ES-I3 (cell line): Measurements from ENCODE around the gene SEMA3B.
"Not testable (repeated sequence)": the region's sequence is repeated elsewhere in the genome, so short reads cannot be mapped to it uniquely, and the experiment has no call there.

Experiments used
- H3K36me3 ChIP-seq: 2 replicates; pipeline ENCODE4 v1.6.1; 2013; ENCODE audit warnings: mild to moderate bottlenecking, low read length, control low read depth, moderate library complexity; ENCODE audit not compliant: insufficient read depth
- H3K4me1 ChIP-seq: 2 replicates; pipeline ENCODE4 v1.6.1; 2013; ENCODE audit warnings: mild to moderate bottlenecking, control low read depth, low read length; ENCODE audit not compliant: insufficient read depth
- H3K9ac ChIP-seq: 2 replicates; pipeline ENCODE4 v1.6.1; 2013; ENCODE audit warnings: low read depth, mild to moderate bottlenecking, low read length, moderate library complexity
- H3K9me3 ChIP-seq: 2 replicates; pipeline ENCODE4 v1.6.1; 2013; ENCODE audit warnings: mild to moderate bottlenecking, low read length, moderate library complexity; ENCODE audit not compliant: control insufficient read depth, insufficient read depth

Gene SEMA3B

DNA sequence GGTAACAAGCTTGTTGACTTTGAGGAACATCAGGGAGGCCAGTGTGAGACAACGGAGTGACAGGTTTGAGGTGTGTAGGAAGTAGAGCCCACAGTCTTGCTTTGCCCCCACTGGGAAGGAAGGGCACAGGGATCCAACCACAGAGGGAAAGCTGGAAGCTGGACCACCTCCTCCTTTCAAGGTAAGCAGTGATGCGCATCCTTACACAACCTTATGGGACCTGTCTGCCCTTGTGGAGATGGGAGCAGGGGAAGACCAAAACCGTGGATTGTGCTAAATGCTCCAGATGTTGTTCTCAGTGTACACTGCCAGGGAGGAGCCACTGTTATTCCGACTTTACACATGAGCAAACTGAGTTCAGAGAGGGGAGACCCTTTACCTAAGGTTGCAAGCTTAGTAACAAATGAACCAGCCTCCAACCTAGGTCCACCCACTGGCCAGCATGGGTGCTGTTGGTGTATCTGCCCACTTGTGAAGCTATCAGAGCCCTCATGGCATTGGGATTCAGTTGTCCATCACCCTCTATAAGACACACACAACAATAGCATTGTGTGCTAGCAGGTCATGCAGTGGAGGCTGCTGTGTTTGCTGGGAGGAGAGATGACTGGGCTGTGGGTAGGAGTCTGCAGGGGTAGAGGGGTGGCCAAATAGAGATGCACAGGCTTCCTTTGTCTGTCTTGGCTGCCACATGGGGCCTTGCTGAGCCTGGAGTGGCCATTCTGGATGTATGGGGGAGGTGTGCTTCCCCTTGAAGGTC, 9.4 kb downstream of the SEMA3B start:
- H3K9ac ChIP-seq = no peak overlapping the region
- no peaks in the 10 kb centered on the region for H3K9me3 ChIP-seq
- peaks cover 3% of the 10 kb centered on the region; the same call in 1 of the 2 replicates for H3K4me1 ChIP-seq
- H3K36me3 ChIP-seq = no peaks in the 10 kb centered on the region

GRCh38 chr3:50278880-50279224, 9.9 kb downstream of the SEMA3B start, which contains the start of gene LSMEM2:
LSMEM2 (plus strand) TSS chr3:50279087; CDS start chr3:50279114, 27 bp downstream.
- H3K36me3 ChIP-seq = no peaks in the 10 kb centered on the region
- peaks cover 3% of the 10 kb centered on the region; the same call in 1 of the 2 replicates for H3K4me1 ChIP-seq
- H3K9ac ChIP-seq = no peak within 1 kb of the TSS
- no peaks in the 10 kb centered on the region for H3K9me3 ChIP-seq

- Histone ChIP-seq H3K9me3 (no peaks in the 10 kb centered on the region), H3K9ac (no peak overlapping the region), H3K4me1 (peaks cover 2% of the 10 kb centered on the region; the same call in 1 of the 2 replicates), H3K36me3 (no peaks in the 10 kb centered on the region)
These were observed 10.5 kb downstream of the SEMA3B start for GRCh38 chr3:50279255-50280016.

DNA sequence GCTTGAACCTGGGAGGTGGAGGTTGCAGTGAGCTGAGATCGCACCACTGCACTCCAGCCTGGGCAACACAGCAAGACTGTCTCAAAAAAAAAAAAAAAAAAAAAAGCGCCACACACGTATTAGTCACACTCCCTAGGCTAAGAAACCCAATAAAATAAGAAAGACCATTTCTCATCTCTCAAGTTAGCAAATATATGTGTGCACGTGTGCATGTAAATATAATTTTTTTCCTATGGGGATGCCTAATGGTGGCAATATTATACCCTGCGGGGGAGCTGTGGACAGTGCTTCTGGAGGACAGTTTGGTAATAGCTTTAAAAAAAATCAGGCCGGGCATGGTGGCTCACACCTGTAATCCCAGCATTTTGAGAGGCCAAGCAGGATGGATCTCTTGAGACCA, 15.2 kb downstream of the SEMA3B start:
- H3K4me1 ChIP-seq, H3K9ac ChIP-seq, H3K36me3 ChIP-seq, H3K9me3 ChIP-seq: not testable (repeated sequence)

GRCh38 chr3:50286322-50287227, 17.6 kb downstream of the SEMA3B start:
- Histone ChIP-seq H3K4me1 (peaks cover 4% of the 10 kb centered on the region; the same call in 1 of the 2 replicates), H3K9ac (no peak overlapping the region), H3K9me3 (no peaks in the 10 kb centered on the region), H3K36me3 (peaks cover 12% of the 10 kb centered on the region; the same call in 1 of the 2 replicates)

GRCh38 chr3:50287262-50287661, 18.3 kb downstream of the SEMA3B start:
- H3K4me1 ChIP-seq = peaks cover 4% of the 10 kb centered on the region; the same call in 1 of the 2 replicates
- no peaks in the 10 kb centered on the region for H3K9me3 ChIP-seq
- no peak overlapping the region for H3K9ac ChIP-seq

GRCh38 chr3:50288387-50289007, 19.6 kb downstream of the SEMA3B start:
- peaks cover 12% of the 10 kb centered on the region; the same call in 1 of the 2 replicates for H3K36me3 ChIP-seq

More at GRCh38 chr3:50287262-50287661, 18.3 kb downstream of the SEMA3B start:
- H3K36me3 ChIP-seq = peaks cover 12% of the 10 kb centered on the region; the same call in 1 of the 2 replicates

GRCh38 chr3:50289130-50289529, 20.2 kb downstream of the SEMA3B start:
- peaks cover 12% of the 10 kb centered on the region; the same call in 1 of the 2 replicates for H3K36me3 ChIP-seq
- H3K4me1 ChIP-seq = peaks cover 4% of the 10 kb centered on the region; the same call in 1 of the 2 replicates
- no peaks in the 10 kb centered on the region for H3K9me3 ChIP-seq
- H3K9ac ChIP-seq = no peak overlapping the region

More at GRCh38 chr3:50288387-50289007, 19.6 kb downstream of the SEMA3B start:
- Histone ChIP-seq H3K9me3 (no peaks in the 10 kb centered on the region), H3K4me1 (peaks cover 4% of the 10 kb centered on the region; the same call in 1 of the 2 replicates), H3K9ac (no peak overlapping the region)

DNA sequence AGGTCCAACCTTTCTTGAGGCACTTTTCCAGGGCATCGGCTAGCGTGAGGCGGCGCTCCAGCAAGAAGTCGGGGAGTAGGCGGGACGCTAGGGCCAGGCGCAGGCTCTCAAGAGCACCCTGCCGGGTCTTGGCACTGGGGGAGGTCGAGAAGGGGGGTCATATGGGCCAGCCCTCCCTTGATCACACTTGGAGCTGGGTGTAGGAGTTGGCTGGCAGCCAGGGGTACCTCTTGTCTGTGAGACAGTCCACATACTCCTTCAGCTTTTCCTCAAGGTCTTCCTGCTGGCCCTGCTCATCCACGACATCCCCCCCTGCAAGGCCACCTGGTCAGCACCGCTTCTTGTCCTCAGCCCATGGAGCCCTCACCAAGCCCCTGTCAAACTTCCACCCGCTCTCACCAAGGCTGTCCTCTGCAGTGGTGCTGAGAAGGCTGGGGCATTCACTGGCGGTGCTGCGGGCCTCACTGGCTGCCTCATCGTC, 21.3 kb downstream of the SEMA3B start:
- H3K9me3 ChIP-seq = no peaks in the 10 kb centered on the region
- peaks cover 12% of the 10 kb centered on the region; the same call in 1 of the 2 replicates for H3K36me3 ChIP-seq
- H3K9ac ChIP-seq = no peak overlapping the region
- peaks cover 4% of the 10 kb centered on the region; the same call in 1 of the 2 replicates for H3K4me1 ChIP-seq

DNA sequence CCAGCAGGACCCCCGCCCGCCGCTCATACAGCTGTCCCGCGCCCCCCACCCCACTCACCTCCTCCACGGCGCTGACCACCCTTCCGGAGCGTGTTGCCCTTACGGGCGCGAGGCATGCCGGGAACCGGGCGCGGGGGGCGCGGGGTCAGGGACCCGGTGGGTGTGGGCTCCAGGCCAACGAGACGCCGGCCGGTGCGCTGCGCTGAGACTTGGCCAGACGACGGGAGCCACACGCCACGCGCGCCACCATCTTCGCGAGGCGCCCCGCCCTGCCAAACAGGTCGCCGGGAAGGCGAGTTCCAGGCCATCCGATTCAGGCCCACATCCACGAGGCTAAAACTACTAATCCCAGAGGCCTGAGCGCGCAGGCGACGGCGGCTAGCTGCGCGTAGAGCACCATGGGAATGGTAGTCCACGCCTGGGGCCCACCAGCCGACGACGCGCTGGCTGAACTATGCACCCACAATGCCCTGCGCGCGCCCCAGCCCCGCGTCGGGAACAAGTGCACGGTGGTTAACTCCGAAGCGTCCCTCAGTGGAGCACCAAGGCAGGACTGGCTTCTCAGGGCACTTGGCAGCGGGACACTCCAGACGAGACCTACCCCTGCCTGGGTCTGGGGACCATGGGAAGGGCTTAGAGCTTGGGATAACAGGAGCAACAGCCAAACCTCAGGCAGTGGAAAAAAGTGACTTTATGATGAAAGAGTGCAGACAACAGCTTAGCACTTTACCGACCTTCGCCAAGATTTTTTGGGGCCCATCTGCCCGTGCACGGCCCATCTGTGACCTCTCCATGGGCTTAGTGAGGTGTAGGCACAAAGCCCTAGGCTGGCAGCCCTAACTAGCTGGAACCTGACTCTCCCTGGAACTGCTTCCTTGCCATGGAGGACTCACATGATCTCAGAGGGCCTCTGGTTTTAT, 23.5 kb downstream of the SEMA3B start, which contains the start of gene IFRD2:
TSS of gene IFRD2 (minus strand) at position 271 of the 920 bp plus-strand sequence. CDS start at position 116, 155 bp downstream.
- peak within 1 kb of the TSS; percentile 69 for H3K9ac ChIP-seq
- H3K4me1 ChIP-seq = peaks cover 4% of the 10 kb centered on the region; the same call in 1 of the 2 replicates
- H3K9me3 ChIP-seq = no peaks in the 10 kb centered on the region
- H3K36me3 ChIP-seq = peaks cover 9% of the 10 kb centered on the region; the same call in 1 of the 2 replicates

DNA sequence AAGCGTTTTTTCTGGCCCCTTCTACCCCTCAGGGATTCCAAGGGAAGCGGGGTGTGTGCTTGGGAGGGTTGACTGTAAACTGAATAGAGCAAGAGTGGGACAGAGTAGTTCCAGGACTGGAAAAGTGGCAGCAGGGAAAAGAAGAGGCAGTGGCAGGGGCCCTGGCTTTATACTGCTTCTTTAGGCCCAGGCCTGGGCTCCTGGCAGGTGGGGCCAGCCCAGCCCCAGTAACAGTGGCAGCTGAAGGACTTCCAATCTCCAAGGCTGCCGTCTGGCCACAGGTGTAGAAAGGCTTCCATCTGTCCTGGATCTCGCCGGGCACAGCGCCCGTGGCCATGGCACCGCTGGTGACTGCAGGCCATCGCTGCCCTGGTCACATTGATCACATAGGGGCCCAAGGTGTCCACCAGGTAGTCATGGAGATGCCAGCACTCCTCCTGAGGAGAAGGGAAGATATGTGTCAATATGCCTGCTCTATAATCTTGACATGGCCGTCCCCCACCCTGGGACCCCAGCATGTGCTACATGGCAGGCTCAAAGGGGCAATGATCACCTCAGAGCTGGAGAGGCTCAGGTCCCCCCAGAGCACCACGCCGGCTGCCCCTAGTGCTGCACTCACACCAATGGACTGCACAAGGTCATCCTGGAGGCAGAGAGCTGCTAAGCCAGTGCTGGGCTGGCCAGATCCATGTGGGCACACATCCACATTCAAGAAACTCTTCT, 24.3 kb downstream of the SEMA3B start:
- Histone ChIP-seq H3K9ac (no peak overlapping the region), H3K9me3 (no peaks in the 10 kb centered on the region), H3K4me1 (peaks cover 4% of the 10 kb centered on the region; the same call in 1 of the 2 replicates), H3K36me3 (peaks cover 9% of the 10 kb centered on the region; the same call in 1 of the 2 replicates)

GRCh38 chr3:50294089-50294488, 25.1 kb downstream of the SEMA3B start:
- Histone ChIP-seq H3K9me3 (no peaks in the 10 kb centered on the region), H3K4me1 (peaks cover 4% of the 10 kb centered on the region; the same call in 1 of the 2 replicates)

More at GRCh38 chr3:50294089-50294488, 25.1 kb downstream of the SEMA3B start:
- H3K36me3 ChIP-seq = peaks cover 9% of the 10 kb centered on the region; the same call in 1 of the 2 replicates
- H3K9ac ChIP-seq = no peak overlapping the region
